WTC11 (cell line): ENCODE data around the gene MRPL11. TPM values are rescaled to one million over a fixed set of nuclear protein-coding genes. Genes with fewer than 3 reads are reported as not detected.

Experiments
- total RNA-seq: library from RNA; stranded (reverse); gene quantifications from 3 replicates; pipeline ENCODE4 v1.2.3, GENCODE V29; 2021

Gene MRPL11
- total RNA-seq, 1 experiment from 2014 or later, result 137 TPM

Other genes with a start within 250 kb of the MRPL11 start
- gene KLC2, start 181.1 kb downstream of the MRPL11 start, total RNA-seq, result 52.3 to 54.9 TPM (median 54.1 TPM) in 3 replicates
- 125 to 134 TPM (median 130 TPM) in 3 replicates for gene RAB1B, start 170.2 kb downstream of the MRPL11 start, total RNA-seq
- gene CNIH2, start 160.7 kb downstream of the MRPL11 start, total RNA-seq, result 12.2 to 12.9 TPM (median 12.2 TPM) in 3 replicates
- gene YIF1A, start 149.7 kb downstream of the MRPL11 start, total RNA-seq, result 86.0 to 86.9 TPM (median 86.4 TPM) in 3 replicates
- gene TMEM151A, start 147.0 kb downstream of the MRPL11 start, total RNA-seq, result 2.2 to 2.3 TPM (median 2.3 TPM) in 3 replicates
- 2.6 to 2.8 TPM (median 2.7 TPM) in 3 replicates for gene CD248, start 121.8 kb downstream of the MRPL11 start, total RNA-seq
- 4.7 to 5.5 TPM (median 5.0 TPM) in 3 replicates for gene RIN1, start 102.4 kb downstream of the MRPL11 start, total RNA-seq
- gene BRMS1, start 93.7 kb downstream of the MRPL11 start, total RNA-seq, result 37.0 to 44.5 TPM (median 40.8 TPM) in 3 replicates
- 34.1 to 37.0 TPM (median 36.3 TPM) in 3 replicates for gene B4GAT1, start 91.2 kb downstream of the MRPL11 start, total RNA-seq
- gene SLC29A2, start 67.1 kb downstream of the MRPL11 start, total RNA-seq, result 30.2 to 36.6 TPM (median 35.3 TPM) in 3 replicates
- 0.27 to 0.79 TPM (median 0.44 TPM) in 3 replicates for gene NPAS4, start 17.8 kb downstream of the MRPL11 start, total RNA-seq
- gene PELI3, start 28.1 kb upstream of the MRPL11 start, total RNA-seq, result 6.7 to 7.8 TPM (median 6.8 TPM) in 3 replicates
- gene DPP3, start 41.6 kb upstream of the MRPL11 start, total RNA-seq, result 77.0 to 86.7 TPM (median 83.4 TPM) in 3 replicates
- 22.9 to 26.8 TPM (median 24.1 TPM) in 3 replicates for gene BBS1, start 71.8 kb upstream of the MRPL11 start, total RNA-seq
- 11.1 to 14.8 TPM (median 13.7 TPM) in 3 replicates for gene ZDHHC24, start 107.2 kb upstream of the MRPL11 start, total RNA-seq
- 18.5 to 20.4 TPM (median 19.2 TPM) in 3 replicates for gene ACTN3, start 108.1 kb upstream of the MRPL11 start, total RNA-seq
- 4.4 to 4.9 TPM (median 4.7 TPM) in 3 replicates for gene CTSF, start 129.8 kb upstream of the MRPL11 start, total RNA-seq
- 0.71 to 0.85 TPM (median 0.80 TPM) in 3 replicates for gene CCDC87, start 154.2 kb upstream of the MRPL11 start, total RNA-seq
- 35.9 to 47.3 TPM (median 41.7 TPM) in 3 replicates for gene CCS, start 154.3 kb upstream of the MRPL11 start, total RNA-seq
- gene RBM14, start 177.8 kb upstream of the MRPL11 start, total RNA-seq, result 92.0 to 146 TPM (median 137 TPM) in 3 replicates
- 144 to 163 TPM (median 154 TPM) in 3 replicates for gene RBM4, start 199.9 kb upstream of the MRPL11 start, total RNA-seq
- 14.1 to 21.3 TPM (median 20.3 TPM) in 3 replicates for gene RBM4B, start 239.0 kb upstream of the MRPL11 start, total RNA-seq